Activated CD4-positive, alpha-beta T cell treated with anti-CD3 and anti-CD28 coated beads, Interleukin-2, amount 50 U/mL, for 1 hour (primary cell): ENCODE data around the gene MYO5A.

Experiments used
- DNase-seq: peaks from one replicate; pipeline ENCODE4 v3.0.0-alpha.2; 2020

MYO5A gene

DNA sequence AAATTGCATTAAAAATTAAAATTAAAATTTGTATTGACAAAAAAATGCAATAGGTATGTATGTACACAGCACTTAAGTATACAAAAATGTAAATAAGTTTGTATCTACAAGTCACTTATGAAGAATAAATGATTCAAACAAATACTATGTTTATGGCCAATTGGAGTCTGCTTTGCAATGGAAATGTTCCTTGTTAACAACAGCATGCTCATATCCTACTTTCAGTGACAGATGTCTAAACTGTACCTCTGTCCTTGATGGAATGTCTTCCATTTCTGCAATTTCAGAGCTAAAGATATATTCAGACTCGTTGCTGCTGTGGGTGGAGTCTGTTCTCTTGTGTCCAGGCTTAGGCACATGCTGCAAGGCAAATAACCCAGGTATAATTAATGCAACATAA is 169.0 kb downstream of the MYO5A start:
- no peak for DNase-seq

DNA sequence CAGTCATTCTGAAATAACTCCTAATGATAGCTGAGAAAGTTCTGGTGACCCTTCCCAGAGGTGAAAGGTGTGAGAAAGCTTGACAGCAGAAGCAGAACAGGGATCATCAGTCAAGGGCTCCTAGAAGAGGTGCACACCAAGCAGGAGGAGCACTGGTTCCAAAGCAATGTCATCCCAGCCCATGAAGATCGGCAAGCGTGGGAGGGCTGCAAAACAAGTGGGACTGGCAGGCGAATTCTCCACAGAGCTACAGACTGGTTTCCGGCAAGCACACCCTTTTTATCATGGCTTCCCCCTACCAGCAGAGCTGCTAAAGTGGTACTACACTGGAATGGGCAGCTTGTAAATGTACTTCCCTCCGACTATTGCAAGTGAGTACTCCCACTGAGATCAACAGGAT is 170.7 kb downstream of the MYO5A start:
- no peak for DNase-seq

DNA sequence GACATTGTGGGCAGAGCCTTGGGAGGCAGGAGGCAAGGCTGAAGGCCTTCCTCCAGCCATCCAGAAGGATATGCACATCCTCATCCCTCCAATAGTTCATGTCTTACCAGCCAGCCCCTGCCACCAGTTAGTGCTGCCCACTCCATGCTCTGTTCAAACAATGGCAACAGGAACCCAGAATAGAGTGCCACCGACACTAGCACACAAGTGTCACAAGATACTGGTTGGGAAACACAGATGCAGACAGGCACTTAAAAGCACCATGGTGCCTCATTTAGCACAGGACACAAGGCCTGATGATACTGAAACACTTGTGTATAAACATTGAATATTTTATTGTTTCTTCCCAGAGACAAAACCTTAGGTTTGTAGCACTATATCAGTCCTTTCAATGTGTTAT is 176.6 kb downstream of the MYO5A start:
- DNase-seq, result no peak

DNA sequence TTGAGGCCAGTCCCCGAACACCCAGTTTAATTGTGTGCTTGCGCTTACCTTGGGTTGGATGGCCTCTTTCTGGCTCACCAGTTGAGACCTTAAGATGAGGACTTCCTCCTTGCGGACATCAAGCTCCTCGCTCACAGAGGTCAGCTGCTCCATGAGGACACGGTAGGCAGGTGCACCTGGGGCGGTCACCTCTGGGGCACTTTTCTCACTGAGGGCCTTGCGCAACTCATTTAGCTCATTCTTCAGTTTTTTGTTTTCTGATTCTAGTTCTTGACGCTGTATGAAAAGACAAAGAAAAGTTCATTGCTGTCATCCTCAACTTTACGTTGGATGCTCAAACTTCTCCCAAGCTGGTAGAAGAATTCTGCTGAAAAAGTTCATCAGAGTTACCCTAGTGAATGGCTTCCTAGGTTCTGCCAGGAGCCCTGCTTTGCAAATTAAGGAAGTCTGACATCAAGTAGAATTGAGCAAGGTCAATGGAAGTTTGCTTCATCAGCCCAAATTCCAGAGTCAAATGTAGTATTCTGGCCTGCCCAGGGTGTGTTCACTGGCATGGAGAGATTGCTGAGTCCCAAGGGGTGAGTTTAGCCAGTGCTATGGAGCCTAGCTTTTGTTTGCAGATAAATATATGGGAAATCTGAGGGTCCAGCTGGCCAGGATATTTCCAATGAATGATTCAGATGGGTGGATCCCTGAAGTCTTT is 177.3 kb downstream of the MYO5A start:
- DNase-seq, result no peak

DNA sequence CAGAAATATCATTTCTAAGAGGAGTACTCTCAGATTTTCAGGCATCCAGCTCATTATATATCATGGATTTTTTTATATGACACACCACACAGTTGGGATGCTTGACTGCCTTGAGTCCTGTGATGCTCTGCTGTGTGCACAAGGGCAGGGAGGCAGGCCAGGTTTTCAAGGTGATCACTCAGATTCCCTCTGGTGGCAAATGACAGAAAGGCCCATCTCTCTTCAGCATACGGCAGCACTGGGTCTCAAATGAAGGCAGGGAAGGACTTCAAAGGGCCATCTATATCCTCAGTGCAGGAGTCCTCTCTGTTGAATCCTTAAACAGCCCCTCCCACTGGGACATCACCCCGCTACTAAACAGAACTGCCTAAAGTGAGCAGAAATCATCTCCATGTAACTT is 178.3 kb downstream of the MYO5A start:
- DNase-seq, result no peak

DNA sequence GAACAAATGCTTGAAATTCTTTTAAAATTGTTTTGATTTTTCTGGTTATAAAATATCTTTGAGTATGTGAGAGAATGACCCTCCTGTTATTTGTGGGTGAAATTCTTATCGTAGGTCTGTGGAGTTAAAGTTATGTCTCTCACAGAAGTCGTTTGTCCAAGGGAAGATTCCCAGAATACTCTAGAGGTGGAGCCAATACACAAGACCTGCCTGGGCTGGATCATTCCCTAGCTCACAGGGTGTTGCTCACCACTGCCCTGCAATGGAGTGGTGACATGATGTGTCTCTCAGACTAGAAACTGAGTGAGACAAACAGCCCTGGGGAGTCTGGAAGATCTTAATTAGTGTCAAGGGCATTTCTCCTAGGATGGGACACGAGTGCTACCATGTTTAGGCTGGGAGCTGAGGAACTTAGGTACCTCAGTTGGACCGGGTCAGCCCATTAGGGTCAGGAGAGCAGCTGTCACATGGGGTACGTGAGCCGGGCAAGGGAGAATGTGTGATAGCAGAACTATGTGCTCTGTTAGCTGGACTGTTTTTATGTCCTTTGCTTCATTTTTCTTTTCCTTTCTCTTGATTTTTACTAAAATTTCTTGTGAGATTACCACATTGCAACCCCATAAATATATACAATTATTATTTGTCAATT is 179.5 kb downstream of the MYO5A start:
- no peak for DNase-seq

DNA sequence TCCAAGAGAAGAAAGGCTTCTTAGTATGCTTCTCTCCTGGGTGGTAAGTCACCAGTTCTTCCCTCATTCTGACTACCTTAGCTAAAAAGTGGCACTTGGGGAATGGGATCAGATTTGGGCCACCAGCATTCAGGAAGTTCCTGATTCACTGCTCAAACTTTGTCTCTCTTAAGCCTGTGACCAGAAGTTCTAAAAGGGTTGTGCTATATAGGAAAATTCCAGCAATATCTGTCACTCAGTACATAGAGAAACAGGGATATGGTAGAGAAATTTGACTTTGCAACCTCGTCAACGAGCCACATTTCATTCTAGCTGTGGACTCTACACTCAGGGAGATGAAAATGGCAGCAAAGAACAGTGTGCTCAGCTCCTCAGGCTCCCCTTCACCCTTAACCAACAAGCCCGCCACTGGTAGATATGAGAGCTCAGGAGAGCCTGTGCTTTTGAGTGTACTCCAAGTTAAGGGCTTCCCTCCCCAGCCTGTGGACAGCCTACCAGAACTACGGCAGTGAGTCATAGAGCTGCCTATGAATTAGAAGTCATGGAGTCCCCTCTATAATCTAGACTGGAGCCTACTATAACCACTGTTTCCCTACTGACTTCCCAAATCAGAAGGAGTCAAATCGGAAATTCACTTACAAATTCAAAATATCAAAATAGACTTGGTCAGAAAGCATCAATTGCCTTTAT is 180.5 kb downstream of the MYO5A start:
- DNase-seq, result no peak

DNA sequence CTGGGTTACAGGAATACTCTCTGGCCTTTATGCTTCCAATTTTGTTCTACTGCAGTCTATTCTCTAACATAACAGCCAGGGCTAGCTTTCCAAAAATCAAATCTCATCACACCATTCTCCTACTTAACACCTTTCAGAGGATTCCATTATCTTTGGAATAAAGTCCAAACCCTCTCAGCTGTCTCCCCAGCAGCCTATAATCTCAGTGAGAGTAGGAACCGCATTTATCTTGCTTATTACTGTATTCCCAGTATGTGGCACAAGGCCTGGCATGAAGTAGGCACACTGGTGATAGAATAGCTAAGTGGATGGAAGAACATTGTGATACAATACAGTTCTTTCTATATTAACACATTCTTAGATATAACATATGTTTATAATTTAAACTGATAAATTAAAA is 184.1 kb downstream of the MYO5A start:
- no peak for DNase-seq

DNA sequence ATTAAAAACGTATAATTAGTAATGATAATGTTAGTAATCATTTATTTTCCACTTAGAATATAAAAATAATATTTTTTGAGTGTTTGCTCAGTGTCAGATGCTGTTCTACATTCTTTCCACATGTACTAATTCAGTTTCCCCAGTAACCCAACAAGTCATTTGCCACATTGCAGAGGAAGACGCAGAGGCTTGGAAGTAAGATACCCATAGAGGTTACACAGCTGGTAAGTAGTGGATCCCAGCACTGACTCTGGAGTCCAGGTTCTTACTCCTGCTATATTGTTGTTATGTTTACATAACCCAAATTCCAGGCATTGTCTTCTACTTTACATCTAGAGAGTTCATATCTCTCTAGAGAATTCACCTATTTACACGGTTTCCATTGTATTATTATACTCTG is 184.8 kb downstream of the MYO5A start:
- DNase-seq, result no peak

DNA sequence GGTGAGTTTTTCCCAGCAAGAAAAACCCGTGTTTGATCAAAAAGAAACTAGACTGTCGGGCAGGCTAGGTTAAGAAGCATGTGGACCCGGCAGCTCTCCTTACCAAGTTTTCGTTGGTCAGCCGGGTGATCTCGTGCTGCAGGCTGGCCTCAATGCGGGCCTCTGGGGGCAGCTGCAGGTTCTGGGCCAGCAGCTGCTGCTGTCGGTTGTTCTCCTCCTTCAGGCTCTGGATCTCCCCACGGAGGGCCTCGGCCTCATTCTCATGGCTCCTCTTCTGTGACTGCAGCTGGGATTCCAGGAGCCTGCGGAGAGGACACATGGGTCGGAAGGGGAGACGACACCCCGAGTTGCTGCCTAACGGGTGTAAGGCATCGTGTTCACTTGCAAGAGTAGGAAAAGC is 188.6 kb downstream of the MYO5A start:
- DNase-seq, result no peak

DNA sequence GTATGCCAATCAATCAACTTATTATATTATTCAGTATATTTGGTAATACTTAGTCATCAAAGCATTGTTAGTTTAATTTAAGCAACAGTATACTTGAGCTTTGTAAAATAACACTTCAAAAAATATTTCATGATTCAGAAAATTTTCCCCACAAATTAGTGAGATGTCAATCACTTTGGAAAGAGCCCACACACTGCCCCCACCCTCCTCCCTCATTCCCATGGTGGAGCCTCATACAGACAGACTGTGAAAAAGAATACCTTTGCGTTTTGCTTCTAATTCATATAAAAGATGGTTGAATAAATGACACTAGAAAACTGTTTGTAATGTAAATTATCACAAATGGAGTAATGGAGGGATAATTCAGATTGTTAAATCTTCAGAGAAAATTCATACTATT is 189.8 kb downstream of the MYO5A start:
- no peak for DNase-seq

DNA sequence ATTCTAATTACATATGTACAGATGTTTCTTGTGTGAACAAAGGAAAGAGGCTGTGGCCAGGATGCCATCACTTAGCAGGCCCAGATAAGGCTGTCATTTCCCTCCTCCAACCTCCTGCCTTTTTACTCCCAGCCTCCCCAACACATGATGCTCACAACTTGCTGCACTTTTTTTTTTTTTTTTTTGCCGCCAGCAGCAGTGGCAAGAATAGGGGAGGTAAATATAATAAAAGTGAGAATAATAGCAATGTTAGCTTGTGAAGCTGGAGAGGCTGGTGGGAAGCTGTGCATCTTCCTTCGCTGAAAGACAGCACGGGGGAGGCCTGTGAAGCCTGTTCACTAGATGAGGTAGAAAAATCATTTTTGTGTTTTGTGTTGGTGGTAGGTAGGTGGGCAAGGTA is 190.6 kb downstream of the MYO5A start:
- no peak for DNase-seq

DNA sequence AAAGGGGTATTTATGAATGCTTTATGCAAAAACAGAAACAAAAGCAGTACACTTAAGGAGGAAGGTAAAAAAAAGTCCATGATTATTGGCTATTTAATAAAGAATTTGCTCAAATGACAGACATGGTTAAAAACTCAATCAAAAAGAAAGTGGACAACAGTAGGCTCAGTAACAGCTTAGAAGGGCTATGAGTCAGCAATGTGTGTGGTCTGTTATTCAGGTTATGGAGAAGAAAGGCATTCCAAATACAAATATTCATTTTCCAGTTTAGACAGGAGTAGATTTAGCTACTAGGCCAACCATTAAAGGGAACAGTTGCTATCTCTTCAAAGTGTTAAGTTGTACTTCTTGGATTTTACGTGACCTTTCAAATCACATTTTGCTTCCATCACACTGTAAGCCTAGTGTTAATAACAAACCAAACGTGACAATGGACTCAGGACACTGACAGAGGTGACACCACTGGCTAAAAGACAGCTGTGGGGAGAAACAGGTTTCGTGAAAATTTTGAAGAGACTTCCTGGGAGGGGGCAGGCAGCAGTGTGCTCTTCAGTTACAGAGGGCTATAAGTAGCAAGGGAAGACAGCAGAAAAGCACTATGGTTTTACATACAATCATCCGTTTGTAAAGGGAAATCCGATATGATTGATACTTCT is 191.4 kb downstream of the MYO5A start:
- DNase-seq, result no peak

DNA sequence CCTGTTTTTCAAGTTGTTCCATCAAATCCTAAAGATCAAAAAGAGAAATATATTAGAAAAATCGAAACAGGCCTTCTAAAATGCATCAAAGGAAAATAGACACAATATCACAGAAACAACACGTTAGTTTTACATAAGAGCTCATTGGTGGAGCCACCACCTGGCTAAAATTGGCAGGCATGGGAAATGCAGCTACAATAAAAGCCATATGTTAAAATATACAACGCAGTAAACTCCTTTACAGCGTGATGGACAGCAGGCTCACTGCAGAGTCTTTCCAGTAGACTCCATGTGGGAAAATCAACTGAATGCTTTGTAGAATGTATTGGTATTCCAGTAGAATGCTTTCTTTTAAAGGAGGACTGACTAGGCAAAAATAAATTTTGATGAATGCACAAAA is 192.2 kb downstream of the MYO5A start:
- DNase-seq, result no peak

DNA sequence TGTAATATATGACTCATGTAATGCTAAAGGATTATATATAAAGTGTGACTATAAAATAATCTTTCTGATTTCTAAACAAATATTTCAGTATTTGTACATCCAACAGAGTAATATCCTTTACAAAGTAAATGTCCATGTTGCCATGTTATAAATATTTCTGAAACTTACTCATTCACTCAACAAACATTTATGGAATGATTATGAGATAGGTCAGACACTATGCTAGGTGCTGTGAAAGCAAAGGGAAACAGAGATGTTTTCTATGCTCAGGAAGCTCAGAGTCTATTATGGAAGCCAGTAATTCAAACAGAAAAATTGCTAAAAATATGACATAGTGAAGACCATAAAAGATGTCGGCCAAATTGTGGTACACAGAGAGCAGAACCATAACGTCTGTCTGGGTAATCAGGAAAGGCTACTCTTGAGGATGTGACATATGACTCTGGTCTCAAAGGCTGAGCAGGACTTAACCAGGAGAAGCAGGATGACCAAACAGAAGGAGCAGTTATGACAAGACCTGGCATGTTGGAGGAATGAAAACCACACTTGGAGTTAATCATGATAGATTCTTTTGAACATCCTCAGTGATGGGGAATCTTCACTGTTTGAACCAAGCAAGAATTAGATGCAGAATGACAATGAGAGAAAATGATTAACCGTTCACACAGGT is 194.1 kb downstream of the MYO5A start:
- no peak for DNase-seq

DNA sequence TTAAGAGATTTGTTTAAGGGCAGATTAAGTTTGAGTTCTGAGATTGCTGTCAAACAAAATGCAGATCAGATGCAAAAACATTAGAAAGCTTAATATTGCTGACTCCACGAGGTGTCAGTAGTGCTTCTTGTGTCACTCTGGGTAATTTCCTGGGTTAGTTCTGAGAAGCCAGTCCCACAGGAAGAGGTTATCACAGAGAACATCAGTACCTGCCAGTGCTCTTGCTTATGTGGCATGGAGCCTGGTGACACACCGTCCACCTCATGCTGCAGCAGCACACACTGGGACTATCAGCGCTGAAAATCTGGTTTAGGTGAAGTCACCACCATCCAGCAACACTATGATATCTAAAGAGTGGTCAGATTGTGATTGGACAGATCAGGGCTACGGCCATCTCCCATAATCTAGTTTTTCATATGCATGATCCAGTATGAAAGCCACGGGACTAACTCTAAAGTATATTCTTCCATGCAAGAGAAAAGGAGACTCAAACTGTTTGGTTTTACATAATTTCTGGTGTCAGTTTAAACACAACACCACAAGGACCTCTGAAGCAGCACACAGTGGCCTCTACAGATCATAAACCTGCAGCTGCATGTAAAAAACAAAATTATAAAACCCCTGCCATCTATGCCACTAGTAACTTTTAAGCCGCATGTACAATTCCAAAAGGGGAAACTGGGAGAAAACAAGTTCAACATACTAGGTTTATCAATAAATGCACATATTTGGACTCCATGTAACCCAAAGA is 197.0 kb downstream of the MYO5A start:
- DNase-seq, result peak; percentile 22

DNA sequence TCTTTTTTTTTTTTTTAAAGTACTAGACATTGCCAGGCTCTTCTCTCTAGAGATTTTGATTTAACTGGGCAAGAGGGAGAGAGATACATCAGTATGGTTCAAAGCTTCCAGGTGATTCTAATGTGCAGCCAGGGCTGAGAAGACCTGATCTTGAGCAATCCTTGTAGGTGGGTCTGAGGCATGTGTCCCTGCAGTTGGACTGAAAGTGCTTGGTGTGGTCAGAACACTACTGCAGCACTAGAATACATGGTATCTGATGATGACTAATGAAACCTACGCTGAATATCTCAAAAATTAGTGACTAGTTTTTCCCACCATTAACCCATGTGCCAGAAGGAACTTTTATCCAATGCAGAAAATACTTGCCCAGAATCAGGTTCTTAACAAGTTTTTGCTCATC is 198.7 kb downstream of the MYO5A start:
- no peak for DNase-seq

DNA sequence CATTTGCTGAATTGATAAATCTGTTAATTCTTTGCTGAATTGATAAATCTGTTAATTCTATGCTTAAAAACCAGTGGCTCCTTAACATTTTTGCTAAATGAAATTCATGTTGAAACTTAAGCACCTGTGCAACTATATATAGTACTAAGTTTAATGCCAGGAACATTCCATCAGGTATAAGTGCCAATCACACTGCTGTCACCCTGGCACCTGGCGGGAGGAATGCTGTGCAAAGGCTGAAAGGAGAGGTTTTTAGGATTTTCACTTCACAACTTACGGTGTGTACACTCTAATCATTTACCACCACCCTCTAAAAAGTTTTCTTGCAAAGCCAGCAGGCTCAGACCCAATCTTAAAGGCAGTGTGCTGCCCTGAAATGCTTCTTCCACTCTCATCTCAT is 199.5 kb downstream of the MYO5A start:
- DNase-seq, result no peak

DNA sequence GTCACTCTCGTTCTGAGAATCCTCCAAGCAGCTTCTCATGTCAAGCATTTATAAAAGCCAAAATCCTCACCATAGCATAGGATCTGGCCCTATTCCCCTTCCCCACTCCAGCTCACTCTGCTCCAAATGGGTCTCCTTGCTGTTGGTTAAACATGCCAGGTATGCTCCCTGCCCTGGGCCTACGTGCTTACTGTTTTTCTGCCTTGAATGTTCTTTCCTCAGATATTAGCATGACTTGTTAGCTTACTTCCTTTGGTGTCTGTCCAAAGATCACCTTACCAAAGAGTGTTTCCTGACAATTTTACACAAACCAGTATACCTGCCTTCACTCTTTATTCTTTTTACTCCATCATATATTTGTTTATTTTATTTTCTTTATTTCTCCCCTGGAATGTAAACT is 200.0 kb downstream of the MYO5A start:
- no peak for DNase-seq

DNA sequence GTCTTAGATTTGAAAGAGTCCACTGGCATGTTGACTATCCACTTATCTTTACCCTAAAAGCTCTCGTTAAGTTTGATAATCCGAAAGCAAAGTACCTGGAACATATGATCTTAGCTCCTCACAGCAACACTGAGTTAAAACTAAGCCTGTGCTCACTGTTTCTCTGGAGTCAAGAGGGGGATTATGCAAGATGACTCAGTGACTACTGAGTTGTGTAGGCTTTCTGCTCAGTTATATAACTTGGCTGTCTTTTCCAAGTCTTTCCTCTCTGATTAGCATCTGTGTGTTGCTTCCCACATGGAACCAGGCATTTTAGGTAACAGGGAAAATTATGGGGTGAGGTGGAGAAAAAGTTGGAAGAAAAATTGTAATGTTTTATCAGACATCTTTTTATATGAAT is 201.9 kb downstream of the MYO5A start:
- no peak for DNase-seq

DNA sequence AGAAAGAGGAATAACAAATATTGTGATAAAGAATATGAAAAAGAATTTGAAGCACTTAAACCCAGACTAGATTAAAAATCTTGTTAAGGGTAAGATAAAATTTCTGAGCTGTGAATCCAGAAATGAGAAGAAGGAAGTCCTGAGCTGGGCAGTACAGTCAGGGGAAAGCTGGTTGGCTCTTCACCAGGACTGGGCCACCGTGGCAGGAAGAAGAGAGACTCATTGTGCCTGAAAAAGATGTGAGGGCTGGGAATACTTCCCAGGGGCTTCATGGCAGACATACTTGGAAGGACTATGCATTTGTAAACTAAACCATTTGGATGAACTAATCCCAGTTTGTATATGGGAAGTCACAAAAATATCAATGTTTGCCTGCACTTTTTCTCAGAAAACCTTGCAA is 204.6 kb downstream of the MYO5A start:
- no peak for DNase-seq

DNA sequence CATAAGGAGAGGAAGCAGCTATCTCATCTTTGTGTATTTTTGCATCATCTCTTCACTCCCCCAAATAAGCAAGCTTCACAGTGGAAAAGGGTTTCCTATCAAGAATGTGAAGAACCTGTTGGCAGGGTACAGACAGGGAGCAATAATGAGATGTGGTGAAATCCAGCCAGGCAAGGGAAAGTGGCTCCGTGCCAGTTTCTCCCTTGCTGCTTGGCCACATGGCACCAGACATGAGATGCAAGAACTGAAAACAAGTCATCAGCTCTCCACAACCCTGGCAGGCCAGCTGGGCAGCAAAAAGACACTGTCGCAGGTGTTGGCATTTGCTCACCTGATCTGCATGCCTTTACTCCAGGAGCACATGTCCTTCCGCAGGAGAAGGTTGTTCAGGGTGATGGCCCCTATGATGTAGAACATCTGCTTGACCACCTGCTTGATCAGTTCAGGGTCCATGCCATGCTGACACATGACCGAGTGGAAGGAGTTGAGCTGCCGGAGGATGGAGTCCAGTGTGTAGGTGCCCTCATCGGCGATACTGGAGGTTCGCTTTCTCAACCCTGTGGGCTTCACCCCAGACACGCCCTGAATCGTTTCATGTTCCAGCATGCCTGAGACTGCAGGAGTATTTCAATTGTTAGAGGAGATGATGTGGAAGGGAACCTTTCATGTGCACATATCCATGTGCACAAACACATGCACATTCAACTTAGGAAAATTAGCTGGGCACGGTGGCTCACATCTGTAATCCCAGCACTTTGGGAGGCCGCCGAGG is 209.8 kb downstream of the MYO5A start:
- no peak for DNase-seq
